H9 (cell line): ENCODE measurements around the gene STK11. TPM values are rescaled to one million over a fixed set of nuclear protein-coding genes. Genes with fewer than 3 reads are reported as not detected.

ENCODE experiments used
- DNase-seq: peaks from one replicate; pipeline ENCODE4 v3.0.0-alpha.2; 2017
- H2AFZ ChIP-seq: one replicate; pipeline ENCODE4 v1.6.1; 2013; ENCODE audit warnings: mild to moderate bottlenecking, low read length, control low read depth, moderate library complexity
- H2AK5ac ChIP-seq: 2 replicates; pipeline ENCODE4 v1.6.1; 2013; ENCODE audit warnings: low read length, control low read depth, mixed read lengths; ENCODE audit not compliant: insufficient read length
- H2BK120ac ChIP-seq: one replicate; pipeline ENCODE4 v1.6.1; 2013; ENCODE audit warnings: low read depth, mild to moderate bottlenecking, low read length, control low read depth, inconsistent platforms; ENCODE audit not compliant: poor library complexity, severe bottlenecking
- H2BK12ac ChIP-seq: 2 replicates; pipeline ENCODE4 v1.6.1; 2013; ENCODE audit warnings: low read length, control low read depth, mixed read lengths, low read depth; ENCODE audit not compliant: insufficient read length
- H2BK15ac ChIP-seq: 2 replicates; pipeline ENCODE4 v1.6.1; 2013; ENCODE audit warnings: low read depth, low read length, control low read depth
- H2BK20ac ChIP-seq: one replicate; pipeline ENCODE4 v1.6.1; 2013; ENCODE audit warnings: low read depth, mild to moderate bottlenecking, low read length, control low read depth, inconsistent platforms; ENCODE audit not compliant: poor library complexity, severe bottlenecking
- H2BK5ac ChIP-seq: 2 replicates; pipeline ENCODE4 v1.6.1; 2013; ENCODE audit warnings: low read length, control low read depth, mixed read lengths; ENCODE audit not compliant: insufficient read length
- H3K14ac ChIP-seq: 2 replicates; pipeline ENCODE4 v1.6.1; 2013; ENCODE audit warnings: low read length, control low read depth; ENCODE audit not compliant: insufficient read depth
- H3K18ac ChIP-seq: 2 replicates; pipeline ENCODE4 v1.6.1; 2013; ENCODE audit warnings: low read depth, mild to moderate bottlenecking, mixed read lengths, low read length, control low read depth; ENCODE audit not compliant: insufficient read length
- H3K23ac ChIP-seq: 2 replicates; pipeline ENCODE4 v1.6.1; 2013; ENCODE audit warnings: low read length, control low read depth, mixed read lengths, low read depth; ENCODE audit not compliant: insufficient read length
- H3K23me2 ChIP-seq: 2 replicates; pipeline ENCODE4 v1.6.1; 2013; ENCODE audit warnings: low read depth, mild to moderate bottlenecking, mixed read lengths, low read length, control low read depth; ENCODE audit not compliant: insufficient read length, poor library complexity, severe bottlenecking
- H3K27ac ChIP-seq: 2 replicates; pipeline ENCODE4 v1.5.1; 2013; ENCODE audit warnings: low read length, control low read depth, mixed read lengths, low read depth; ENCODE audit not compliant: insufficient read length
- H3K27me3 ChIP-seq: 2 replicates; pipeline ENCODE4 v1.6.1; 2013; ENCODE audit warnings: low read length, control low read depth, inconsistent platforms; ENCODE audit not compliant: insufficient read depth
- H3K4ac ChIP-seq: 2 replicates; pipeline ENCODE4 v1.6.1; 2013; ENCODE audit warnings: low read depth, mild to moderate bottlenecking, control low read depth, inconsistent platforms, low read length, moderate library complexity
- H3K4me1 ChIP-seq: 2 replicates; pipeline ENCODE4 v1.6.1; 2013; ENCODE audit warnings: low read length, control low read depth, inconsistent platforms; ENCODE audit not compliant: insufficient read depth
- H3K4me2 ChIP-seq: 2 replicates; pipeline ENCODE4 v1.6.1; 2013; ENCODE audit warnings: low read length, control low read depth, mixed read lengths; ENCODE audit not compliant: insufficient read length, insufficient read depth
- H3K56ac ChIP-seq: 2 replicates; pipeline ENCODE4 v1.6.1; 2013; ENCODE audit warnings: low read depth, mild to moderate bottlenecking, mixed read lengths, low read length, control low read depth; ENCODE audit not compliant: insufficient read length
- H3K79me1 ChIP-seq: 2 replicates; pipeline ENCODE4 v1.6.1; 2013; ENCODE audit warnings: low read depth, mild to moderate bottlenecking, moderate library complexity, low read length, control low read depth, inconsistent platforms; ENCODE audit not compliant: insufficient read depth, poor library complexity, severe bottlenecking
- H3K79me2 ChIP-seq: 2 replicates; pipeline ENCODE4 v1.6.1; 2013; ENCODE audit warnings: low read length, control low read depth, inconsistent platforms; ENCODE audit not compliant: insufficient read depth
- H3K9ac ChIP-seq: 2 replicates; pipeline ENCODE4 v1.6.1; 2013; ENCODE audit warnings: low read length, control low read depth, mixed read lengths; ENCODE audit not compliant: insufficient read length; ENCODE audit errors: extremely low read depth
- H3K9me3 ChIP-seq: one replicate; pipeline ENCODE4 v1.6.1; 2013; ENCODE audit warnings: low read depth, low read length, inconsistent platforms; ENCODE audit not compliant: control insufficient read depth
- H3T11ph ChIP-seq: one replicate; pipeline ENCODE4 v1.6.1; 2013; ENCODE audit warnings: mild to moderate bottlenecking, low read length, control low read depth, inconsistent platforms
- H4K20me1 ChIP-seq: one replicate; pipeline ENCODE4 v1.6.1; 2013; ENCODE audit not compliant: control insufficient read depth, insufficient read length, insufficient read depth
- H4K5ac ChIP-seq: 2 replicates; pipeline ENCODE4 v1.6.1; 2013; ENCODE audit warnings: low read depth, mild to moderate bottlenecking, mixed read lengths, low read length, control low read depth; ENCODE audit not compliant: insufficient read length
- H4K8ac ChIP-seq: replicated peaks from 2 replicates; pipeline ENCODE4 v1.6.1; 2013; ENCODE audit warnings: low read length, control low read depth, mixed read lengths, low read depth; ENCODE audit not compliant: insufficient read length
- H4K91ac ChIP-seq: 2 replicates; pipeline ENCODE4 v1.6.1; 2013; ENCODE audit warnings: low read depth, mild to moderate bottlenecking, moderate library complexity, mixed read lengths, low read length, control low read depth; ENCODE audit not compliant: insufficient read length
- H3K27ac Mint-ChIP-seq, 3 experiments: 2 replicates in 2 of 3; 3 replicates in 1 of 3; pipeline ENCODE4 v1.8.0; 2020 to 2021; ENCODE audit warnings: mixed read lengths in 3 of 3, mild to moderate bottlenecking in 1 of 3, moderate library complexity in 1 of 3
- H3K27me3 Mint-ChIP-seq: 2 replicates; pipeline ENCODE4 v1.8.0; 2021; ENCODE audit warnings: low read depth, mild to moderate bottlenecking, moderate library complexity, mixed read lengths
- H3K36me3 Mint-ChIP-seq, 3 experiments: 2 replicates in 2 of 3; 3 replicates in 1 of 3; pipeline ENCODE4 v1.8.0; 2020 to 2021; ENCODE audit warnings: low read depth in 3 of 3, mixed read lengths in 3 of 3; ENCODE audit not compliant: insufficient read depth in 1 of 3
- H3K4me1 Mint-ChIP-seq, 2 experiments: 2 replicates each; pipeline ENCODE4 v1.8.0; 2020; ENCODE audit warnings: mixed read lengths in 2 of 2
- H3K4me3 Mint-ChIP-seq, 2 experiments: 2 replicates in 1 of 2; 3 replicates in 1 of 2; pipeline ENCODE4 v1.8.0; 2020 to 2021; ENCODE audit warnings: mild to moderate bottlenecking in 2 of 2, mixed read lengths in 2 of 2, moderate library complexity in 1 of 2
- H3K9me3 Mint-ChIP-seq, 2 experiments: 2 replicates in 1 of 2; 3 replicates in 1 of 2; pipeline ENCODE4 v1.8.0; 2020; ENCODE audit warnings: mild to moderate bottlenecking in 2 of 2, mixed read lengths in 2 of 2, moderate library complexity in 1 of 2
- CTCF ChIP-seq: fragments of 200-600 bp; sonication (generic); conservative IDR thresholded peaks from 3 replicates; pipeline ENCODE4 v1.8.0; 2021; ENCODE audit warnings: antibody characterized with exemption, mild to moderate bottlenecking
- WGBS: extraction: QIAGEN DNeasy Blood & Tissue Kit; methylation state at CpG from one replicate; pipeline ENCODE4 v1.1.7; 2013; ENCODE audit warnings: missing lambda C conversion rate, low lambda C conversion rate, mixed read lengths; ENCODE audit not compliant: insufficient read length; ENCODE audit errors: extremely low coverage; 5-methylcytosine and 5-hydroxymethylcytosine counted together
- total RNA-seq: library from RNA; stranded (reverse); gene quantifications from 2 replicates; pipeline ENCODE4 v1.2.1, GENCODE V29; 2021

The STK11 gene
- total RNA-seq, 1 experiment from 2014 or later, result 74.3 TPM

- Histone ChIP-seq H3K9me3 (no peaks in the 10 kb centered on the region), H2AFZ (no peak overlapping the region), H2BK20ac (no peak overlapping the region), H2BK5ac (no peak overlapping the region), H3K27ac (no peak overlapping the region), H2BK120ac (no peak overlapping the region), H3K23me2 (no peaks in the 10 kb centered on the region), H3K23ac (no peak overlapping the region), H3K27me3 (no peaks in the 10 kb centered on the region), H3K56ac (no peak overlapping the region), H3K18ac (no peak overlapping the region), H3K9ac (no peak overlapping the region), H2BK12ac (no peak overlapping the region), H3K14ac (peak overlapping the region; percentile 61; the same call in 1 of the 2 replicates), H3K4me1 (no peaks in the 10 kb centered on the region), H3K79me1 (peaks cover 7% of the 10 kb centered on the region), H2AK5ac (no peak overlapping the region), H3K79me2 (peaks cover 2% of the 10 kb centered on the region; the same call in 1 of the 2 replicates), H2BK15ac (no peak overlapping the region), H4K91ac (no peak overlapping the region), H3K4ac (no peak overlapping the region), H3K4me2 (no peak overlapping the region), H4K20me1 (peaks cover 2% of the 10 kb centered on the region), H3T11ph (no peak overlapping the region), H4K5ac (no peak overlapping the region), H4K8ac (no peak overlapping the region)
- peaks cover 1 to 4% (median 2%) of the 10 kb centered on the region in 3 experiments; a peak in 4 of 7 replicates for H3K36me3 Mint-ChIP-seq
- peaks cover 15 to 19% of the 10 kb centered on the region in 2 experiments for H3K4me1 Mint-ChIP-seq
- H3K27ac Mint-ChIP-seq, result peak overlapping the region in 1 of 3 experiments; percentile 53; a peak in 1 of 7 replicates
- no CpG with 5 or more reads among the region's 21 CpGs for WGBS
- DNase-seq, result no peak
- no peaks in the 10 kb centered on the region; the same call in 1 of the 2 replicates for H3K27me3 Mint-ChIP-seq
- no peak for TF ChIP-seq CTCF
- no peak overlapping the region for H3K4me3 Mint-ChIP-seq
- no peaks in the 10 kb centered on the region for H3K9me3 Mint-ChIP-seq
Measured at GRCh38 chr19:1164684-1165531, 40.7 kb upstream of the STK11 start.
